GM12878 (cell line): ENCODE data around the gene ZFP64. TPM values are rescaled to one million over a fixed set of nuclear protein-coding genes. Genes with fewer than 3 reads are reported as not detected.

ENCODE experiments used
- ATAC-seq: fragments of 200-7000 bp; cut with Tn5 transposase; 3 replicates; pipeline ENCODE4 v1.9.1; 2020; ENCODE audit warnings: mild to moderate bottlenecking, moderate library complexity
- BruUV-seq: library from RNA; stranded (reverse); fragments of 400-500 nt; replicated peaks from 2 replicates; lab custom pipeline; 2021; lab: Mats Ljungman, UMichigan
- CTCF ChIA-PET: fragments of 300-600 bp; sonication (Branson Sonifier 250); formaldehyde crosslinking; extraction: SDS; loops from one replicate; lab custom pipeline; 2021; ENCODE audit warnings: inconsistent platforms; lab: Yijun Ruan, JAX
- POLR2A ChIA-PET: fragments of 350-600 bp; formaldehyde crosslinking; extraction: SDS; loops from one replicate; lab custom pipeline; 2021; ENCODE audit warnings: inconsistent platforms; lab: Charles Lee
- RAD21 ChIA-PET: fragments of 300-600 bp; sonication (Branson Sonifier 250); formaldehyde crosslinking; loops from one replicate; lab custom pipeline; 2023; ENCODE audit warnings: antibody characterized with exemption; ENCODE audit not compliant: unreplicated experiment; lab: Charles Lee
- SMC1A ChIA-PET: fragments of 300-600 bp; sonication (Branson Sonifier 250); formaldehyde crosslinking; loops from one replicate; lab custom pipeline; 2023; ENCODE audit not compliant: unreplicated experiment, uncharacterized antibody; lab: Charles Lee
- DNase-seq: peaks from one replicate; pipeline ENCODE4 v3.0.0-alpha.2; 2011; ENCODE audit warnings: low read depth, low spot score
- FAIRE-seq: peaks from 3 replicates; lab custom pipeline; 2011; peaks lifted over from hg19 to GRCh38; lab: Jason Lieb, UNC
- H2AFZ ChIP-seq: 2 replicates; pipeline ENCODE4 v1.6.0; 2011; ENCODE audit warnings: low read depth, low read length, control low read depth; ENCODE audit not compliant: control insufficient read depth
- H3K27ac ChIP-seq: 2 replicates; pipeline ENCODE4 v1.5.1; 2011; ENCODE audit warnings: control low read depth; ENCODE audit not compliant: control insufficient read depth, insufficient read depth
- H3K27me3 ChIP-seq, 2 experiments: replicated peaks in 1 of 2; 2 replicates each; pipeline versions ENCODE4 v1.6.0 to v1.6.1; 2011; ENCODE audit warnings: low read length in 1 of 2; ENCODE audit not compliant: control insufficient read depth in 2 of 2, insufficient read depth in 2 of 2
- H3K36me3 ChIP-seq, 2 experiments: 2 replicates each; pipeline ENCODE4 v1.5.1; 2011; ENCODE audit warnings: low read length in 1 of 2; ENCODE audit not compliant: control insufficient read depth in 2 of 2, insufficient read depth in 2 of 2
- H3K4me1 ChIP-seq: 2 replicates; pipeline ENCODE4 v1.6.1; 2011; ENCODE audit warnings: mild to moderate bottlenecking, low read length, moderate library complexity, mixed read lengths; ENCODE audit not compliant: control insufficient read depth, insufficient read depth
- H3K4me2 ChIP-seq: 2 replicates; pipeline ENCODE4 v1.6.0; 2011; ENCODE audit warnings: control low read depth; ENCODE audit not compliant: control insufficient read depth, insufficient read depth
- H3K4me3 ChIP-seq: fragments of 200-600 bp; sonication (generic); 2 replicates; pipeline ENCODE4 v1.5.1; 2016
- H3K79me2 ChIP-seq: 2 replicates; pipeline ENCODE4 v1.6.0; 2011; ENCODE audit warnings: low read length; ENCODE audit not compliant: control insufficient read depth, insufficient read depth
- H3K9ac ChIP-seq: 2 replicates; pipeline ENCODE4 v1.8.0; 2011; ENCODE audit warnings: low read length, control low read depth, mixed read lengths; ENCODE audit not compliant: control insufficient read depth, insufficient read depth
- H3K9me3 ChIP-seq: replicated peaks from 3 replicates; pipeline ENCODE4 v1.5.1; 2011; ENCODE audit warnings: mild to moderate bottlenecking, low read length; ENCODE audit not compliant: control insufficient read depth, insufficient read depth
- H4K20me1 ChIP-seq: 2 replicates; pipeline ENCODE4 v1.6.0; 2011; ENCODE audit not compliant: control insufficient read depth, insufficient read depth
- ATF7 ChIP-seq: fragments of 450-650 bp; IDR thresholded peaks from 2 replicates; pipeline ENCODE4 v1.6.1; 2016; ENCODE audit warnings: low read depth, mild to moderate bottlenecking
- BACH1 ChIP-seq: fragments of 450-650 bp; IDR thresholded peaks from 2 replicates; pipeline ENCODE4 v1.6.1; 2017; ENCODE audit warnings: mild to moderate bottlenecking, borderline replicate concordance
- BHLHE40 ChIP-seq, 2 experiments: fragments of 450-650 bp in 1 of 2; IDR thresholded peaks; 2 replicates each; pipeline ENCODE4 v1.6.1; 2011 to 2017; ENCODE audit warnings: low read depth in 2 of 2, borderline replicate concordance in 1 of 2, improper control_type of control experiment in 1 of 2, low read length in 1 of 2, mild to moderate bottlenecking in 1 of 2
- CREB1 ChIP-seq: IDR thresholded peaks from 2 replicates; pipeline ENCODE4 v1.6.1; 2012; ENCODE audit warnings: low read depth, mild to moderate bottlenecking, inconsistent platforms
- CREM ChIP-seq: IDR thresholded peaks from 2 replicates; pipeline ENCODE4 v1.6.1; 2014; ENCODE audit warnings: antibody characterized with exemption, low read depth
- EED ChIP-seq: sonication (generic); IDR thresholded peaks from 2 replicates; pipeline ENCODE4 v1.6.1; 2016; ENCODE audit warnings: antibody characterized with exemption, low read depth
- EGR1 ChIP-seq, 2 experiments: IDR thresholded peaks; 1 replicate in 1 of 2; 2 replicates in 1 of 2; pipeline ENCODE4 v1.6.1; 2011 to 2012; ENCODE audit warnings: low read depth in 2 of 2, low read length in 2 of 2, borderline replicate concordance in 1 of 2, mild to moderate bottlenecking in 1 of 2, moderate library complexity in 1 of 2
- FOXK2 ChIP-seq: fragments of 450-650 bp; IDR thresholded peaks from 2 replicates; pipeline ENCODE4 v1.6.1; 2017; ENCODE audit warnings: mild to moderate bottlenecking, moderate library complexity
- FOXM1 ChIP-seq: IDR thresholded peaks from 2 replicates; pipeline ENCODE4 v1.6.1; 2012; ENCODE audit warnings: low read depth, mild to moderate bottlenecking, inconsistent platforms, low read length, moderate library complexity
- GABPA ChIP-seq: IDR thresholded peaks from 2 replicates; pipeline ENCODE4 v1.6.1; 2014; ENCODE audit warnings: antibody characterized with exemption, low read depth, mild to moderate bottlenecking, inconsistent platforms
- KLF5 ChIP-seq: fragments of 450-650 bp; IDR thresholded peaks from 2 replicates; pipeline ENCODE4 v1.6.1; 2014; ENCODE audit warnings: mild to moderate bottlenecking; ENCODE audit not compliant: partially characterized antibody
- LARP7 ChIP-seq: fragments of 450-650 bp; IDR thresholded peaks from 2 replicates; pipeline ENCODE4 v1.6.1; 2017; ENCODE audit warnings: mild to moderate bottlenecking
- MTA3 ChIP-seq: IDR thresholded peaks from 2 replicates; pipeline ENCODE4 v1.6.1; 2012; ENCODE audit warnings: low read length, inconsistent platforms, borderline replicate concordance
- MXI1 ChIP-seq: fragments of 150-350 bp; IDR thresholded peaks from 2 replicates; pipeline ENCODE4 v1.6.1; 2011; ENCODE audit warnings: low read depth, mild to moderate bottlenecking, inconsistent platforms, low read length, improper control_type of control experiment
- PAX8 ChIP-seq: fragments of 450-650 bp; IDR thresholded peaks from 2 replicates; pipeline ENCODE4 v1.6.1; 2017; ENCODE audit warnings: mild to moderate bottlenecking, moderate library complexity
- SIX5 ChIP-seq: IDR thresholded peaks from 2 replicates; pipeline ENCODE4 v1.6.1; 2011; ENCODE audit warnings: mild to moderate bottlenecking, low read depth, low read length, moderate library complexity; ENCODE audit not compliant: severe bottlenecking
- STAT3 ChIP-seq: IDR thresholded peaks from 2 replicates; pipeline ENCODE4 v1.6.1; 2011; ENCODE audit warnings: low read depth, low read length, improper control_type of control experiment
- TAF1 ChIP-seq: IDR thresholded peaks from 2 replicates; pipeline ENCODE4 v1.6.1; 2011; ENCODE audit warnings: mild to moderate bottlenecking, low read depth, low read length, borderline replicate concordance
- TARDBP ChIP-seq: IDR thresholded peaks from 2 replicates; pipeline ENCODE4 v1.6.1; 2016; ENCODE audit warnings: borderline replicate concordance
- TBL1XR1 ChIP-seq: IDR thresholded peaks from 2 replicates; pipeline ENCODE4 v1.6.1; 2012; ENCODE audit warnings: low read depth, low read length, improper control_type of control experiment
- ZBED1 ChIP-seq: IDR thresholded peaks from 2 replicates; pipeline ENCODE4 v1.6.1; 2016; ENCODE audit warnings: borderline replicate concordance
- WGBS: methylation state at CpG from one replicate; pipeline ENCODE4 v1.1.6; 2016; ENCODE audit warnings: low lambda C conversion rate; ENCODE audit not compliant: insufficient replicate concordance, insufficient coverage; ENCODE audit errors: missing lambda C conversion rate; 5-methylcytosine and 5-hydroxymethylcytosine counted together
- in situ Hi-C: fragments of 300-500 bp; cut with MboI; formaldehyde crosslinking; loops from 9 replicates; pipeline ENCODE4 v1.14.3; 2018; ENCODE audit warnings: mixed read lengths
- intact Hi-C: fragments of 100-400 bp; cut with micrococcal nuclease; formaldehyde crosslinking; loops from one replicate; pipeline ENCODE4 v1.14.2; 2022; ENCODE audit not compliant: unreplicated experiment
- polyA plus RNA-seq, 11 experiments: library from polyadenylated mRNA; depleted of rRNA in 4 of 11; unstranded in 6 of 11; stranded (reverse) in 5 of 11; fragments of >200 nt; fragmentation: Nextera tagmentation in 4 of 11; fragmentation: Illumina TruSeq in 1 of 11; extraction: Ambion mirVana in 4 of 11; extraction: Trizol in 1 of 11; gene quantifications; 1 replicate in 1 of 11; 2 replicates in 10 of 11; pipeline versions ENCODE4 v1.2.1 to v1.2.3, GENCODE V29; 2011 to 2016; ENCODE audit warnings: inconsistent platforms in 2 of 11, missing spikeins in 2 of 11, low read depth in 1 of 11
- total RNA-seq, 4 experiments: library from RNA; depleted of rRNA in 3 of 4; stranded (reverse); fragments of >200 nt in 3 of 4; fragmentation: Illumina TruSeq in 1 of 4; extraction: Trizol in 1 of 4; gene quantifications; 2 replicates each; pipeline versions ENCODE4 v1.2.1 to v1.2.3, GENCODE V29; 2013 to 2021
- TF ChIP-seq, protein P1 (sequence below): IDR thresholded peaks from 2 replicates; pipeline ENCODE4 v1.6.1; 2011; ENCODE audit warnings: borderline replicate concordance, low read depth, mild to moderate bottlenecking, moderate library complexity, low read length; ENCODE audit not compliant: insufficient read depth, poor library complexity, severe bottlenecking
- TF ChIP-seq, protein P2 (sequence below): fragments of 450-650 bp; conservative IDR thresholded peaks from 2 replicates; pipeline ENCODE4 v1.6.1; 2017; ENCODE audit warnings: mild to moderate bottlenecking, moderate library complexity

Gene ZFP64
- total and polyA plus RNA-seq, 10 of the 15 experiments (the other 5 are each of a cell fraction or from before 2014, with no cell fraction given), result 2.3 to 21.8 (median 11.8) TPM

DNA sequence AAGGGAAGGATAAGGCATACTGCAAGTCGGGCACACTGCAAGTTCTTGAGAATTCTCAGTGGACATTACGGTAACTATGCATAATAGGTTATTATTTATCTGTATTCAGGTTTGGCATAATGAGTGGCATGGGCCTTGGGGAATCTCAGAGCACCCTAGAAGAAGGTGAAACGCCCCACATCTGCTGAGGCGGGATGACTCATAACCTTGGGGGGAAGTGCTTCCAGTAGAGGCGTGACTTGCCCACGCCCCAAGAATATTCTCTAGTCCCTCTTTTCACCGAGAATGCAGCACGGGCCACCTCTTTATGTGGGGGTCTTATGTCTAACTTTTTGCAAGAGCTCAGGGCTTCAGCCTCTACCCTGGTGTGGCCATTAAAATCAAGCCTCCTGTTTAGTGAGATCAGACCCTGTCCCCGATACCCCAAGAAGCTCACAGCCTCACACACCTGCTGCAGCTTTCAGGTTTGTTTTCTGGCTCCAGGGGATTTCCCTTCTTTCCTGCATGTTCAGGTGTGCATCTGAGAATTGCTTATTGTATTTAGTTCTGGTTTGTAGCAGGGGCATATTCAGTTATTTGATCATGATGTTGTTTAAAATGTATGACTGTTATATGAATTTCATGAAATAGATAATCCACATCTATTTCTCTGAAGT, 19.1 kb downstream of the ZFP64 start:
- peak; percentile 62 for FAIRE-seq
- SMC1A ChIA-PET, result interaction anchor here (0.7 to 2.6 kb wide), 10 partner anchors 9 to 802 kb away, joined by 3 to 14 read pairs (median 3); partner anchors contain the start of gene ZFP64
- TF ChIP-seq STAT3, result no peak
- TF ChIP-seq ZBED1, result no peak
- TF ChIP-seq SIX5, result no peak
- 0 out of 2 replicates have a peak, but pooled peaks have one; percentile 4 for TF ChIP-seq CREB1
- TF ChIP-seq LARP7, result no peak
- no peak for TF ChIP-seq EGR1 (IDR thresholded peaks at IDR 0.05; ENCODE audit: borderline replicate concordance in 1 of 2, low read depth in 2 of 2, low read length in 2 of 2)
- TF ChIP-seq MTA3, result no peak
- TF ChIP-seq, protein P1, sequence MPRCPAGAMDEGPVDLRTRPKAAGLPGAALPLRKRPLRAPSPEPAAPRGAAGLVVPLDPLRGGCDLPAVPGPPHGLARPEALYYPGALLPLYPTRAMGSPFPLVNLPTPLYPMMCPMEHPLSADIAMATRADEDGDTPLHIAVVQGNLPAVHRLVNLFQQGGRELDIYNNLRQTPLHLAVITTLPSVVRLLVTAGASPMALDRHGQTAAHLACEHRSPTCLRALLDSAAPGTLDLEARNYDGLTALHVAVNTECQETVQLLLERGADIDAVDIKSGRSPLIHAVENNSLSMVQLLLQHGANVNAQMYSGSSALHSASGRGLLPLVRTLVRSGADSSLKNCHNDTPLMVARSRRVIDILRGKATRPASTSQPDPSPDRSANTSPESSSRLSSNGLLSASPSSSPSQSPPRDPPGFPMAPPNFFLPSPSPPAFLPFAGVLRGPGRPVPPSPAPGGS, result no peak
- TF ChIP-seq FOXM1, result 0 out of 2 replicates have a peak, but pooled peaks have one; percentile 41
- no peak for TF ChIP-seq KLF5
- no peak for TF ChIP-seq TAF1
- no peak for TF ChIP-seq PAX8
- TF ChIP-seq, protein P2, sequence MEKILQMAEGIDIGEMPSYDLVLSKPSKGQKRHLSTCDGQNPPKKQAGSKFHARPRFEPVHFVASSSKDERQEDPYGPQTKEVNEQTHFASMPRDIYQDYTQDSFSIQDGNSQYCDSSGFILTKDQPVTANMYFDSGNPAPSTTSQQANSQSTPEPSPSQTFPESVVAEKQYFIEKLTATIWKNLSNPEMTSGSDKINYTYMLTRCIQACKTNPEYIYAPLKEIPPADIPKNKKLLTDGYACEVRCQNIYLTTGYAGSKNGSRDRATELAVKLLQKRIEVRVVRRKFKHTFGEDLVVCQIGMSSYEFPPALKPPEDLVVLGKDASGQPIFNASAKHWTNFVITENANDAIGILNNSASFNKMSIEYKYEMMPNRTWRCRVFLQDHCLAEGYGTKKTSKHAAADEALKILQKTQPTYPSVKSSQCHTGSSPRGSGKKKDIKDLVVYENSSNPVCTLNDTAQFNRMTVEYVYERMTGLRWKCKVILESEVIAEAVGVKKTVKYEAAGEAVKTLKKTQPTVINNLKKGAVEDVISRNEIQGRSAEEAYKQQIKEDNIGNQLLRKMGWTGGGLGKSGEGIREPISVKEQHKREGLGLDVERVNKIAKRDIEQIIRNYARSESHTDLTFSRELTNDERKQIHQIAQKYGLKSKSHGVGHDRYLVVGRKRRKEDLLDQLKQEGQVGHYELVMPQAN, result no peak
- no peak for TF ChIP-seq BACH1
- TF ChIP-seq GABPA, result no peak
- TF ChIP-seq MXI1, result no peak
- no peak for TF ChIP-seq EED
- no peak for TF ChIP-seq CREM
- TF ChIP-seq BHLHE40 (IDR thresholded peaks at IDR 0.05; ENCODE audit: borderline replicate concordance in 1 of 2, low read depth in 2 of 2, low read length in 1 of 2), result peak in 1 of 2 experiments; percentile 43; a peak in 1 of 4 replicates
- no peak for TF ChIP-seq FOXK2
- TF ChIP-seq TBL1XR1, result no peak
- TF ChIP-seq ATF7, result no peak
- TF ChIP-seq TARDBP, result no peak

More for the DNA sequence above, 19.1 kb downstream of the ZFP64 start:
- ChIA-PET RAD21 (interaction anchor here (0.6 to 1.8 kb wide), 5 partner anchors 19 to 59 kb away, joined by 3 to 10 read pairs (median 3); partner anchors contain the start of gene ZFP64), CTCF (interaction anchor here (0.7 to 2.1 kb wide), 4 partner anchors 8 to 44 kb away, joined by 4 to 8 read pairs (median 6); no protein-coding TSS in a partner anchor), POLR2A (interaction anchor here (0.7 kb wide), 1 partner anchor 19 kb away, joined by 3 read pairs; the partner anchor contains the start of gene ZFP64)
- Histone ChIP-seq H3K79me2 (peaks cover 3% of the 10 kb centered on the region), H3K27me3 (no peaks in the 10 kb centered on the region), H4K20me1 (no peaks in the 10 kb centered on the region), H3K9me3 (peaks cover 7% of the 10 kb centered on the region; the same call in 2 of the 3 replicates), H3K27ac (peak overlapping the region; percentile 76), H3K36me3 (no peaks in the 10 kb centered on the region; a peak in 3 of 4 replicates), H3K4me3 (peak overlapping the region; percentile 54), H3K9ac (peak overlapping the region; percentile 32), H3K4me2 (peak overlapping the region; percentile 75), H2AFZ (peak overlapping the region; percentile 33), H3K4me1 (peaks cover 28% of the 10 kb centered on the region)
- intact Hi-C loops, result no loop called here
- TSS peak; percentile 26 for BruUV-seq
- in situ Hi-C loops, result loop anchor here (25.0 kb wide), 1 partner anchor 760 kb away; no protein-coding TSS in a partner anchor
- DNase-seq (no peak), ATAC-seq (peak; percentile 92)
- WGBS, result under 1% methylated on average over 9 of the region's 9 CpGs
